Duodenal mucosa (tissue), 2 donors: ENCODE measurements around the gene GRIN2A.
"Not testable (repeated sequence)": the region's sequence is repeated elsewhere in the genome, so short reads cannot be mapped to it uniquely, and the experiment has no call there.

ENCODE experiments used
- H3K27ac ChIP-seq: one replicate; pipeline ENCODE4 v1.7.0; 2013; ENCODE audit warnings: low read depth, low read length
- H3K27me3 ChIP-seq, 2 donors: one replicate each; pipeline ENCODE4 v1.7.0; 2013; ENCODE audit warnings: low read length in 2 of 2, control low read depth in 1 of 2; ENCODE audit not compliant: insufficient read depth in 2 of 2, control insufficient read depth in 1 of 2
- H3K36me3 ChIP-seq, 2 donors: one replicate each; pipeline ENCODE4 v1.7.0; 2013; ENCODE audit warnings: low read length in 2 of 2, control low read depth in 1 of 2; ENCODE audit not compliant: insufficient read depth in 2 of 2, control insufficient read depth in 1 of 2
- H3K4me1 ChIP-seq, 2 donors: one replicate each; pipeline ENCODE4 v1.7.0; 2013; ENCODE audit warnings: low read length in 2 of 2, control low read depth in 1 of 2; ENCODE audit not compliant: insufficient read depth in 2 of 2, control insufficient read depth in 1 of 2
- H3K4me3 ChIP-seq, 2 donors: one replicate each; pipeline ENCODE4 v1.7.0; 2013; ENCODE audit warnings: low read length in 2 of 2, low read depth in 1 of 2
- H3K9ac ChIP-seq, 2 donors: one replicate each; pipeline ENCODE4 v1.7.0; 2013; ENCODE audit warnings: low read length in 2 of 2, low read depth in 1 of 2
- H3K9me3 ChIP-seq, 2 donors: one replicate each; pipeline ENCODE4 v1.7.0; 2013; ENCODE audit warnings: low read length in 2 of 2, control low read depth in 1 of 2; ENCODE audit not compliant: control insufficient read depth in 1 of 2

The GRIN2A gene

DNA sequence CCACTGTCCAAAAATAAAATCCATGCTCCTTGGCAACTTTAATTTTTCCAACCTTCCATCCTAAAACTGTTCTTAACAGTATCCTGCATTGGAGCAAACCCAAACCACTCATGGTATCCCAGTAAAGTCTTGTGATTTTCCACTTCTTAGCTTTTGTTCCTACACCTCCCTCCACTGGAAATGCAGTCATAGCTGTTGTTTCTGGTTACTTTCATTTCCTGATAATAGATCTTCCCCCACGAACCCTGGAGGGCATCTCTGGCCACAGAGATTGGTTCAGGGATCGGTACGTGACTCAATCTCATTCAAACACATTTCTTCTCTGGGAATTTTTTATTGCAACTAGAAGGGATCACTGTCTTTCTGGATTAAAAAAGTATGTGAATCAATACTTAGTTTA, 276.0 kb downstream of the GRIN2A start:
- Histone ChIP-seq H3K4me1 (no peaks in the 10 kb centered on the region), H3K27ac (no peak overlapping the region), H3K27me3 (no peaks in the 10 kb centered on the region), H3K4me3 (no peak overlapping the region), H3K9me3 (no peaks in the 10 kb centered on the region), H3K9ac (no peak overlapping the region), H3K36me3 (no peaks in the 10 kb centered on the region)

DNA sequence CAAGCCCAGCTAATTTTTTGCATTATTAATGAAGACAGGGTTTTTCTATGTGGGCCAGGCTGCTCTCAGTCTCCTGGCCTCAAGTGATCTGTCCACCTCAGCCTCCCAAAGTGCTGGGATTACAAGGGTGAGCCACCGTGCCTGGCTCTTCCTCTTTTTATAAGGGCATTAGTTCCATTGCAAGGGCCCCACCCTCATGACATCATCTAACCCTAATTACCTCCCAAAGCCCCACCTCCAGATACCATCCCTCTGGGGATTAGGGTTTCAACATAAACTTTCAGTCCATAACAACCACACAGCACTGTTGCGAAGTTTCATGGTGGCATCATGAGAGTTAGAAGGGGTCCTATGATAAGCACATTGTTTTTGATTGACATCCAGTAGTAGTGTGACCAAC, 277.7 kb downstream of the GRIN2A start:
- H3K4me3 ChIP-seq = no peak overlapping the region
- H3K36me3 ChIP-seq = no peaks in the 10 kb centered on the region
- H3K9ac ChIP-seq = no peak overlapping the region
- no peak overlapping the region for H3K27ac ChIP-seq
- H3K27me3 ChIP-seq = no peaks in the 10 kb centered on the region
- H3K9me3 ChIP-seq = no peaks in the 10 kb centered on the region
- H3K4me1 ChIP-seq = no peaks in the 10 kb centered on the region

- H3K9ac ChIP-seq = no peak overlapping the region
- no peaks in the 10 kb centered on the region for H3K9me3 ChIP-seq
- no peaks in the 10 kb centered on the region for H3K4me1 ChIP-seq
- no peak overlapping the region for H3K4me3 ChIP-seq
- no peak overlapping the region for H3K27ac ChIP-seq
- H3K36me3 ChIP-seq = no peaks in the 10 kb centered on the region
- H3K27me3 ChIP-seq = no peaks in the 10 kb centered on the region
Measured at GRCh38 chr16:9900576-9900975, 281.7 kb downstream of the GRIN2A start.

- Histone ChIP-seq H3K27me3 (no peaks in the 10 kb centered on the region), H3K4me3 (no peak overlapping the region), H3K9ac (no peak overlapping the region), H3K9me3 (no peaks in the 10 kb centered on the region), H3K36me3 (no peaks in the 10 kb centered on the region), H3K4me1 (no peaks in the 10 kb centered on the region), H3K27ac (no peak overlapping the region)
Measured at GRCh38 chr16:9898555-9898954, 283.7 kb downstream of the GRIN2A start.

DNA sequence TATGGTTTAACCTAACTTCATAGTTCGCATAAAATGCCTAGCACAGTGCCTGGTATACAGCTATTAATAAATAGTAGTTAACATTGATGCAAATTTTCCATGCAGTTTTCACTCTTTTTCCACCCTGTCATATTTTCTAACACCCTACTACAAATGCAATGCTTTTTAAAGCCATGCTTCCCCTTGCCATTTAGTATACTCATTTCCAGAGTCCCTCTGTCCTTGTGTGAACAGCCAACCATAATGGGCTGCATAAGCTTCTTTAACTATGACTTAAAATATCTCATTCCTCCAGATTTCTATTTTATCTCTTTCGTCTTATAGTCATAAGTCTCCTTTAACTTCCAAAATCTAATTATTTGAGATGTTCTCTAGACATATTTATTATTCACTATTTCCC, 284.1 kb downstream of the GRIN2A start:
- no peaks in the 10 kb centered on the region for H3K36me3 ChIP-seq
- H3K27ac ChIP-seq = no peak overlapping the region
- H3K4me1 ChIP-seq = no peaks in the 10 kb centered on the region
- H3K27me3 ChIP-seq = no peaks in the 10 kb centered on the region
- no peak overlapping the region for H3K9ac ChIP-seq
- no peak overlapping the region for H3K4me3 ChIP-seq
- no peaks in the 10 kb centered on the region for H3K9me3 ChIP-seq

DNA sequence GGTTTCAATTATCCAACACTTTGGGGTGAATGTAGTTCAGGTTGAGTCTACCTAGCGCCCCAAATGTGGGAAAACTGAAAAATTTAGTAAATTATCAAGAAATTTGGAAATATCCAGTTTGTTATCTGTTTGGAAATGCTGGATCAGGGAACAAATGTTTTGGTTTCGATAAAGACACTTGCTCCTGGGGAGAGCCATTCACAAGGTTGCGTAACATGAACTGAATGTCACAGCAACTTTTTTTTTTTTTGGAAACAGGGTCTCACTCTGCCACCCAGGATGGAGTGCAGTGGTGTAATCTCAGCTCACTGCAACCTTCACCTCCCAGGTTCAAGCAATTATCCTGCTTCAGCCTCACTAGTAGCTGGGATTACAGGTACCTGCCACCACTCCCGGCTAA, 286.4 kb downstream of the GRIN2A start:
- Histone ChIP-seq H3K4me3 (no peak overlapping the region), H3K9me3 (no peaks in the 10 kb centered on the region), H3K27me3 (no peaks in the 10 kb centered on the region), H3K4me1 (no peaks in the 10 kb centered on the region), H3K9ac (no peak overlapping the region), H3K36me3 (no peaks in the 10 kb centered on the region), H3K27ac (no peak overlapping the region)

DNA sequence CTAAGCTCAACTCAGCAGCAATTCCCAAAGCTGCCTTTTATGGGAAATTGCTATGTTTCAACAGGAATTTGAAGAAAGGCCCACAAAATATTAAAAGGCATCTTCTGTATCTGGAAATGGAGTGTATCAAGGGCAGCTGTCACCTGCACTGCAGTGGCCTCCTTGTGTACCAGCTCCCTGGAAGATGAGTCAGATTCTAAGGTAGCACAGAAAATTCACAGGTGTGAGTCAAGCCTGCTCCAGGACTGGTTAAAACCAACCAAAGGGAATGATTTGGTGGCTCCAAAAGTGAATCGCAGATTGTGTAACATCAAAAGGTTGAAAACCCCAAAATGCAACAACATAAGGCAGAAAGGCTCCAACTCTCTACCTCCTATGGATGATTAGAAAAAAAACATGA, 296.4 kb downstream of the GRIN2A start:
- Histone ChIP-seq H3K4me3 (no peak overlapping the region), H3K27ac (no peak overlapping the region), H3K9ac (no peak overlapping the region), H3K9me3 (no peaks in the 10 kb centered on the region), H3K36me3 (no peaks in the 10 kb centered on the region), H3K4me1 (no peaks in the 10 kb centered on the region), H3K27me3 (no peaks in the 10 kb centered on the region)

DNA sequence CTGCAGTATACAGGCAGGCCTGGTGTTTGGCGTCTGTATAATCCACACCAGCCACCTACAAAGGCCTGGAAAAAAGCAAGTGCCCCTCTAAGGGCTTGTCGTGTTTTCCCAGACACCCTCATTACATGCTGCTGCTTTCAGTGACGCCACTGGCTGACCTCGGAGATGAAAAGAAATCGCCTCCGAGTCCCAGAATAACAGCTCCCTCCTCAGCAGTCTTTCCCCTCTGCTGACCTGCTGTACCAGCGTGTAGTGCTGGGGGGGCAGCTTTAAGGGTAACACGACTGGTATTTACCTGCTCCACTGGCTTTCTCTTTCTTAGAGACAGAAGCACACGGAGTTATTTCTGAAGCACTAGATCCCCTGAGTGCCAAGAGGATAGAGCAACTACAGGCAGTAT, 296.8 kb downstream of the GRIN2A start:
- Histone ChIP-seq H3K9ac (no peak overlapping the region), H3K27ac (no peak overlapping the region), H3K4me3 (no peak overlapping the region), H3K4me1 (no peaks in the 10 kb centered on the region), H3K27me3 (no peaks in the 10 kb centered on the region), H3K36me3 (no peaks in the 10 kb centered on the region), H3K9me3 (no peaks in the 10 kb centered on the region)

- not testable (repeated sequence) for H3K36me3 ChIP-seq, H3K27ac ChIP-seq, H3K27me3 ChIP-seq, H3K4me3 ChIP-seq, H3K9ac ChIP-seq, H3K9me3 ChIP-seq, H3K4me1 ChIP-seq
Measured at GRCh38 chr16:9875981-9876380, 306.2 kb downstream of the GRIN2A start.

DNA sequence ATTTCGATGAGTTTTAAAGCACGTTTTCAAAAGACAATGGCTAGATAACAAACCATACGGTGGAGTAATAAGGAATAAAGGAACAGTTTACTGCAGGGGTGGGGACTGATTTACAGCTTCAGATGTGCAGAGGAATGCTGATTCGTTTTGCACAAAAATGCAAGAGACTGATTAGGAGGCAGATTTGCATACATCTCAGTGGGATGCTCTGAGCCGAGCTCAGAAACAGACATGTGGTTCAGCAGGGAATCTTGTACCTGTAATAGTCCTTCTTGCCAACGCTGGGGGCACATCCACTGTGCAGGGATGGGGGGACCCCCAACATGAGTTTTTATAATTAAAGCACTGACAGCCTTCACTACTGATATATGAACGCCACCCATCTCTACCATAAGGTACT, 308.0 kb downstream of the GRIN2A start:
- no peak overlapping the region for H3K4me3 ChIP-seq
- H3K9ac ChIP-seq = no peak overlapping the region
- no peaks in the 10 kb centered on the region for H3K9me3 ChIP-seq
- H3K27me3 ChIP-seq = no peaks in the 10 kb centered on the region
- no peaks in the 10 kb centered on the region for H3K4me1 ChIP-seq
- no peak overlapping the region for H3K27ac ChIP-seq
- no peaks in the 10 kb centered on the region for H3K36me3 ChIP-seq

GRCh38 chr16:9870962-9871361, 311.3 kb downstream of the GRIN2A start:
- H3K9ac ChIP-seq = no peak overlapping the region
- no peak overlapping the region for H3K27ac ChIP-seq
- no peaks in the 10 kb centered on the region for H3K9me3 ChIP-seq
- H3K36me3 ChIP-seq = no peaks in the 10 kb centered on the region
- no peaks in the 10 kb centered on the region for H3K4me1 ChIP-seq
- no peaks in the 10 kb centered on the region for H3K27me3 ChIP-seq
- no peak overlapping the region for H3K4me3 ChIP-seq
